ENCODE data around the gene CPS1.

The CPS1 gene

DNA sequence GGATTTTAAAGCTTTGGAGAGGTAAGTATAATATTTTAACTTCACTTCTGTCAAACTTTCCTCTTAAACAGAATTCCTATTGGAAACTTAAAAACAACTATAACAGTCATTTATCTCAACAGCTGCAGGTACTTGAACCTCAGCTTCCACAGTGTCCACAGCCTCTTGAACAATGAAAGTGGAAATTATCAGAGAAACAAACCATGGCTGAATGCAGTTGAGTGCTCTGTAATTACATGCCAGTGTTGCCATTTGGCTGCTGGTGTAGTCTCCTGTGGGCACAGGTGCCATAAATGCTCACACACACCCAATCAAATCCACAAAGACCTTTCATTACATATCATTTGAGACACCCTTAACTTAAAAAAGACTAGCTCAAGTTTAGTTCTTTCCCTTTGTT lies 125.1 kb downstream of the CPS1 start:
- DNase-seq (ENCODE audit: low spot score), result no peak

DNA sequence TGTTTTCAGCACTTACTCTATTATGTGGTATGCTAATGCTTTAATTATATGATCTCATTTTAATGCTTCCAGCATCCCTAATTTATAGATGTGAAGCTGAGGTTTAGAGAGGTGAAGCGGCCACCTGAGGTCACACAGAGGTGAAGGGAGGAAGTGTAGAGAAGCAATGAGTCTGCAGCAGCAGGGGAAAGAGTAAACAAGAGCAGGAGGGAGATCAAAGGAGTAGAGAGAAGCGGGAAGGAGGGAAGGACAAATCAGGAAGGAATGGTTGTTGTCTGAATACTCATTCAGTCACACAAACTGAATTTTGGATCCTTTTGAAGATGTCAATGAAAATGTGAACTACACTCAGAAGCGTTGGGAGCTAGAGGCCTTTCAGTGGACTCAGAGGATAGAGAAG lies 130.0 kb downstream of the CPS1 start:
- DNase-seq (ENCODE audit: low spot score), result no peak

DNA sequence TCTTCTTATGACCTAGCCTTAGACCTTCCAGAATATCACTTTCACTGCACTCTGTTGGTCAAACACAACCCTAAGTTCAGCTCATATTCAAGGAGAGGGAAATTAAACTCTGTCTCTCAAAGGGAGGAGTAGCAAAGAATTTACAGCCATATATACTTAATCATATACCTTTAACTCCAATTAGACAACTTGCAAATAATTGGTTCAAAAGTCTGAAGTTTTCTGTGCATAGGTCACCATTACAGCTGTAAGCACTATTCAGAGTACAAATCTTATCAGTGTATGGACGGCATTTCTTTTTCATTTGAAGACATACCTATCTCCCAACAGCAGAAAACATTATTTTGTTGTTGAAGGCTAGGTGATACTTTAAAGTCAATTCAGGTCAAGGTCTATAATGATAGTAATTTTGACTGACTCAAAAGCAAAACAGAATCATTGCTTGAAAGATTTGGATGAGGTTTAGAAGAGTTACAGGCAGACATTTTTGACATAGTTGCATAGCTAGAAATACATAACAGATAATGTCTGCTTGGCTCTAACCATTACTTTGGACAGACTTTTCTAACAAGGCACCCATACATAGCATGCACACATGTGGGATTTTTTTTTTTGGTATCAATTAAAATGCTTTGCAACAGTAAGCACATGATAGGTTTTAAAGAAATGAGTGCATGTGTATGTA lies 131.5 kb downstream of the CPS1 start:
- no peak for DNase-seq (ENCODE audit: low spot score)

DNA sequence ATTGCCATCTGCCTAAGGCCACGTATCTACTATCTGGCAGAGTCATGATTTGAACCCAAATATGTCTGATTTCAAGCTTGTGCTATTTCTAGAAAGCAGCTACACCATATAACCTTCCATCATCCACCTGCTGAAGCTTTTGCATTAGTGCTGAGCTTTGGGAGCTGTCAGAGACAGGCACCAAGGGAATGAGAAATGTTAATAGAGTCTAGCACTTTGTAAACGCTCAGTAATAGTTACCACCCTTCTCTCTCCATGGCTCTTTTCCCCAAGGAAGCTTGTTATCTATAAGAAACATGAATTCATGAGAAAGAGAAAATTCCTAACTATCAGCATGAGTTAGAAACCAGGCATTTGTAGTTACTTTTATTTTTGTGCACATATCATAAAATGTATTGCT lies 151.5 kb downstream of the CPS1 start:
- DNase-seq (ENCODE audit: low spot score), result no peak

DNA sequence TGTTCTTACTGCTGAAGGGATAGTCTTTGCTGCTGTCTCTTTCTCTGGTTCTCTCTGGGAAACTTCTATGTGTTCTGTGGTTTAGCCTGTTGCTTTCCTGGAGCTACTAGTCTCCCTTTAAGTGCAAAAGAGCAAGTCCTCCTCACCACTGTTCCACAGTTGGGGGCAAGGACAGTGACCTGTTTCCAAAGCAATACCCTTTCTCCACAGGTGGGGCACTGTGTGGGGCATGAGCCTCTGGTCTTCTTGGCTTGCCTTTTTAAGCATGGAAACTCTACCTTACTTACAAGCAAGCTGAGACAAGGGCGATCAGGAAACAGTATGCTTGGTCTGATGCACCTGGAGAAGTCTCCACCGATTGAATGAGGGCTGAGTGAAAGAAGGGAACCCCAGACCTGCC lies 156.7 kb downstream of the CPS1 start:
- no peak for DNase-seq (ENCODE audit: low spot score)

DNA sequence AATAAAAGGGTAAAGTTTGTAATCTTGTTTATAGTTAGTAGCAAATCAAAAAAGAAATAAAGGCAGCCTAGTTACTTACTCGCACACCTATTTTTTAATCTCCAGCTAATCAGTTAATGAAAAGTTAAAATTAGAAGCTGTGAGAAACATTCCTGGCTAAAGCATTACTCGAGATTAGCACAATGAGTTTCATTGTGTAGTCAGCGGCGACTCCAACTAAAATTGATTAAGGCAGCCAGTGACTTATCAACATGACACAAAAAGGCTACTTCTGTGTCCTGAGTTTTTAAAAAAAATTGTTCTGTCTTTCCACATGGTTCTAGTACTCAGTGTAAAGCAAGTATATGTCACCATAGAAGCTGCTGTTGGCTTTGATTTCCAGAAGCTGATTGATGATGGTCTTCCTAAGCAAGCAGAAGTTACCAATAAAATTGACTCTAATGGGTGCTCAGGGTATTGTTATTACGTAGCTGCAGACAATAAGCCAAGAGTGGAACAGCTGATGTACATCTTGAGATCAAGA lies 159.2 kb downstream of the CPS1 start:
- DNase-seq (ENCODE audit: low spot score), result no peak

DNA sequence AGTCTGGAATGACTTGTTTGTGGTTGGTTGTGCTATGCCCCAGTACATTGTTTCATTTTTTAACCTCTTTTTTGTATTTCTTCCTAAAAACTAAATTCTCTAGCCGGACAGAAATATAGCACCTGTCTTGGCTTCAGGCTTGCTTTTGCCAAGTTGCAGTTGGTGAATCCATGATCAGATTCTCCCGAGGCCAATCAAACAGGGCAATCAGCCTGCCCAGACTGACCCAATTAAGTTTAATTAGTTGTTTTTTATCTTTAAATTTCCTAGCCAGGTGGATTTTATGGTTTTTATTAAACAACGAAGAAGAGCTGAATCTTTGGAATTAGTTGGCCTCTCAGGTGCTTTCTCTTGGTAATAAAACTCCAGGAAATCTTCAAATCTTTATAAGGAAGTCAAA lies 162.1 kb downstream of the CPS1 start:
- no peak for DNase-seq (ENCODE audit: low spot score)

DNA sequence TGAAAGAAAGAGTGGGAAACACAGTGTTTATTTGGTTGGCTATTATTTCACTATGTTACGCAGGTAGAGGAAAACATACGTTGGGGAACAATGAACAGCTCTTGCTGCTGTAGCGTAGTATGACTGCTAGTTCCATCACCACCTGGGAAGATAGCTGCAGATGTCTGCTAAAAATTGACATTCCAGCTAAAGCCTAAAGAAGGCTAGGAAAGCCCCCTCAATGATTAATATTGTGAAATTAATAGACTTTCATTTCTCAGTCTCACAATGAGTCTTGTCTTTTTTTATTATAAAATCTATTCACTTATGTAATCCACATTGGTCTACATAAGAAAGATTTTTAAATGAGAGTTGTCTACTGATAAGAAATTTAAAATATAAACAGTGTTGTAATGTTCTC lies 165.7 kb downstream of the CPS1 start:
- DNase-seq (ENCODE audit: low spot score), result no peak

DNA sequence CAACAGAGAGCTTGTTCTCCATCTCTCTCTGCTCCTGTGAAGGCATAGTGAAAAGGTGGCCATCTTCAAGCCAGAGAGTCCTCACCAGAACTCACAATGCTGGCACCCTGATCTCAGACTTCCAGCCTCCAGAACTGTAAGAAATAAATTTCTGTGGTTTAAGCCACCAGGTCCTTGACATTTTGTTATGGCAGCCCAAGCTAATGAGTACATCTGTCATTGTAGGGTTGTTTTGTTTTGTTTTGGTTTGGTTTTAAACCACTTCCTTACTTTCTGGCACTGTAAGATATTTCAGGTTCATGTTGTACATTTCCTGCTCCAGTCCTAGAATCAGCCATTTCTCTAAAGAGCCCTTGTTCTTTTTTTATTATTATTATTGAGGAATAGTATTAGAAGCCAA lies 171.2 kb downstream of the CPS1 start:
- no peak for DNase-seq (ENCODE audit: low spot score)
